Lung (tissue), 12 donors: ENCODE measurements around the gene PROK1. TPM values are rescaled to one million over a fixed set of nuclear protein-coding genes. Genes with fewer than 3 reads are reported as not detected.

Experiments used
- ATAC-seq: fragments of 200-7000 bp; cut with Tn5 transposase; one replicate; pipeline ENCODE4 v1.9.1; 2020; ENCODE audit warnings: moderate number of reproducible peaks; ENCODE audit not compliant: insufficient read depth, low FRiP score
- DNase-seq, 3 donors: peaks; one replicate each; pipeline ENCODE4 v3.0.0-alpha.2; 2013 to 2017
- H3K27ac ChIP-seq, 2 donors: one replicate each; pipeline ENCODE4 v1.5.1; 2013; ENCODE audit warnings: mild to moderate bottlenecking in 2 of 2, moderate library complexity in 2 of 2, control low read depth in 1 of 2, inconsistent platforms in 1 of 2, low read depth in 1 of 2, low read length in 1 of 2
- H3K27me3 ChIP-seq, 3 donors: one replicate each; pipeline ENCODE4 v1.5.1; 2013; ENCODE audit warnings: low read length in 2 of 3; ENCODE audit not compliant: control insufficient read depth in 3 of 3, insufficient read depth in 3 of 3
- H3K36me3 ChIP-seq, 4 donors: one replicate each; pipeline ENCODE4 v1.5.1; 2013; ENCODE audit warnings: low read length in 4 of 4, mild to moderate bottlenecking in 1 of 4, moderate library complexity in 1 of 4; ENCODE audit not compliant: control insufficient read depth in 4 of 4, insufficient read depth in 4 of 4
- H3K4me1 ChIP-seq, 5 donors: one replicate each; pipeline ENCODE4 v1.5.1; 2013; ENCODE audit warnings: low read length in 5 of 5, mild to moderate bottlenecking in 2 of 5, moderate library complexity in 1 of 5; ENCODE audit not compliant: control insufficient read depth in 5 of 5, insufficient read depth in 5 of 5
- H3K4me3 ChIP-seq: one replicate; pipeline ENCODE4 v1.5.1; 2013; ENCODE audit warnings: mild to moderate bottlenecking, control low read depth, moderate library complexity
- H3K9ac ChIP-seq, 2 donors: one replicate each; pipeline ENCODE4 v1.5.1; 2013; ENCODE audit warnings: low read length in 2 of 2, control low read depth in 1 of 2; ENCODE audit not compliant: insufficient read depth in 1 of 2
- H3K9me3 ChIP-seq, 4 donors: one replicate each; pipeline ENCODE4 v1.5.1; 2013; ENCODE audit warnings: low read length in 3 of 4, mild to moderate bottlenecking in 1 of 4, moderate library complexity in 1 of 4; ENCODE audit not compliant: control insufficient read depth in 4 of 4, insufficient read depth in 3 of 4
- CTCF ChIP-seq: IDR thresholded peaks from 2 replicates; pipeline ENCODE4 v1.5.1; 2012; ENCODE audit warnings: mild to moderate bottlenecking; ENCODE audit errors: control extremely low read depth, extremely low read depth
- WGBS, 2 donors: extraction: QIAGEN DNeasy Blood & Tissue Kit; methylation state at CpG; one replicate each; pipeline ENCODE4 v1.1.7; 2013; 5-methylcytosine and 5-hydroxymethylcytosine counted together
- polyA plus RNA-seq, 2 donors: library from polyadenylated mRNA; stranded (reverse); fragments of 200-250 nt; gene quantifications; one replicate each; pipeline ENCODE4 v1.2.1, GENCODE V29; 2013
- total RNA-seq, 2 donors: library from RNA; depleted of rRNA in 1 of 2; stranded (reverse); fragments of >200 nt in 1 of 2; gene quantifications; one replicate each; pipeline ENCODE4 v1.2.1, GENCODE V29; 2014 to 2021
- donor health status: control.
- donor health status: control.
- donor health status: Bipolar disorder and iron deficiency.
- donor health status: healthy.
- donor health status: DM: yes; HTN: yes; CAD: no.

Gene PROK1
- total and polyA plus RNA-seq, 4 donors = 0.05 to 0.22 TPM; not detected in 2

- H3K9ac ChIP-seq = no peak overlapping the region
- H3K27me3 ChIP-seq = peaks cover 0 to 24% (median 6%) of the 10 kb centered on the region in 3 donors
- H3K9me3 ChIP-seq = no peaks in the 10 kb centered on the region
- WGBS, 2 donors = 55 to 70% methylated on average over 12 of the region's 12 CpGs
- H3K27ac ChIP-seq = no peak overlapping the region
- ATAC-seq (no peak), DNase-seq (no peak)
- H3K4me3 ChIP-seq = no peak overlapping the region
- H3K36me3 ChIP-seq = no peaks in the 10 kb centered on the region
- H3K4me1 ChIP-seq = no peaks in the 10 kb centered on the region
- TF ChIP-seq CTCF = no peak
These were observed 993 bp upstream of the PROK1 start for GRCh38 chr1:110449661-110450651.

GRCh38 chr1:110452330-110452729 is 1.4 kb downstream of the PROK1 start:
- Histone ChIP-seq H3K9ac (no peak overlapping the region), H3K4me1 (no peaks in the 10 kb centered on the region), H3K27ac (no peak overlapping the region), H3K4me3 (no peak overlapping the region), H3K27me3 (peaks cover 0 to 24% (median 6%) of the 10 kb centered on the region in 3 donors), H3K36me3 (no peaks in the 10 kb centered on the region), H3K9me3 (no peaks in the 10 kb centered on the region)
- WGBS, 2 donors = 71 to 74% methylated on average over 7 of the region's 7 CpGs
- ATAC-seq (no peak), DNase-seq (no peak)
- no peak for TF ChIP-seq CTCF

GRCh38 chr1:110453829-110454228 is 2.9 kb downstream of the PROK1 start:
- no peak for ATAC-seq
- Histone ChIP-seq H3K4me1 (no peaks in the 10 kb centered on the region), H3K27ac (no peak overlapping the region), H3K4me3 (no peak overlapping the region), H3K36me3 (no peaks in the 10 kb centered on the region), H3K9me3 (no peaks in the 10 kb centered on the region), H3K27me3 (peaks cover 0 to 24% (median 6%) of the 10 kb centered on the region in 3 donors), H3K9ac (no peak overlapping the region)
- no peak for DNase-seq
- no peak for TF ChIP-seq CTCF
- WGBS, 2 donors = 89 to 92% methylated on average over 9 of the region's 9 CpGs
